Activated CD4-positive, CD25-positive, alpha-beta regulatory T cell treated with anti-CD3 and anti-CD28 coated beads, Interleukin-2, amount 50 U/mL, for 16 hours (primary cell): ENCODE data around the gene CAP1.
A peak's percentile ranks its signal among the peaks of the same experiment; 100 is the strongest.
"Not testable (repeated sequence)": the region's sequence is repeated elsewhere in the genome, so short reads cannot be mapped to it uniquely, and the experiment has no call there.

Source experiments
- DNase-seq: peaks from one replicate; pipeline ENCODE4 v3.0.0-alpha.2; 2020; ENCODE audit warnings: low read depth, low spot score

The CAP1 gene

GRCh38 chr1:40030528-40031135, 9.9 kb upstream of the CAP1 start:
- no peak for DNase-seq

GRCh38 chr1:40032240-40032891, 8.2 kb upstream of the CAP1 start:
- DNase-seq: peak; percentile 38

- DNase-seq: no peak
Observed at GRCh38 chr1:40034869-40035268, 5.7 kb upstream of the CAP1 start.

GRCh38 chr1:40036574-40036973, 4.0 kb upstream of the CAP1 start:
- no peak for DNase-seq

- not testable (repeated sequence) for DNase-seq
Observed at GRCh38 chr1:40037254-40037653, 3.3 kb upstream of the CAP1 start.

- DNase-seq: no peak
Observed at GRCh38 chr1:40038697-40039096, 1.8 kb upstream of the CAP1 start.

- no peak for DNase-seq
Observed at GRCh38 chr1:40039245-40039756, 1.2 kb upstream of the CAP1 start.

- DNase-seq: peak; percentile 45
Observed at GRCh38 chr1:40039757-40040510, 595 bp upstream of the CAP1 start.

GRCh38 chr1:40041466-40041838, 923 bp downstream of the CAP1 start:
- no peak for DNase-seq

GRCh38 chr1:40042341-40042740, 1.8 kb downstream of the CAP1 start:
- DNase-seq: no peak

- DNase-seq: no peak
Observed at GRCh38 chr1:40044110-40044509, 3.6 kb downstream of the CAP1 start.

GRCh38 chr1:40045182-40045581, 4.7 kb downstream of the CAP1 start:
- DNase-seq: no peak

GRCh38 chr1:40045766-40046165, 5.2 kb downstream of the CAP1 start:
- DNase-seq: no peak

- DNase-seq: no peak
Observed at GRCh38 chr1:40047276-40047675, 6.7 kb downstream of the CAP1 start.

GRCh38 chr1:40047769-40048168, 7.2 kb downstream of the CAP1 start:
- DNase-seq: no peak

- DNase-seq: no peak
Observed at GRCh38 chr1:40049725-40050124, 9.2 kb downstream of the CAP1 start.

GRCh38 chr1:40050863-40051262, 10.3 kb downstream of the CAP1 start:
- no peak for DNase-seq

- no peak for DNase-seq
Observed at GRCh38 chr1:40053138-40053887, 12.8 kb downstream of the CAP1 start.

- DNase-seq: no peak
Observed at GRCh38 chr1:40056519-40057309, 16.2 kb downstream of the CAP1 start.

GRCh38 chr1:40057310-40058030, 16.9 kb downstream of the CAP1 start:
- DNase-seq: no peak

GRCh38 chr1:40058097-40058452, 17.5 kb downstream of the CAP1 start:
- DNase-seq: no peak
